Measurements from ENCODE around the gene VTI1A.

Gene VTI1A

DNA sequence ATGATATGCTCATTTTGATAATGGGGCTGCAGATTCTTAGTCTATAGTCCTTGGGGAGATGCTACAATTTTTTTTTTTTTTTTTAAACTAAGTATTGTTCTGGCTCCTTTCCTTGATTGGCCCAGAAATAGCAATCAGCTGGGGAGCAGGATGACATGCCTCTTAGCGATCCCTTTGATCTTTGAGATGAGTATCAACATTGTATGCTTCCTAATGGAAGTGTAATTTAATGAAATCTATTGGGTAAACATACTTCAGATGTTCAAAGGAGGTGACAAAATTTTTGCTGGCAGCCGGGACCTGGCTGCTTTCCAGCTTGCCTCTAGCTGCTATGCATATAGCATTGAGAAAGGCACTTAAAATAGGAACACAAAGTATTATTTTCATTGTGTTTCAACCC is 43.5 kb downstream of the VTI1A start:
- Histone ChIP-seq H3K9me3 (ENCODE audit: control insufficient read depth, insufficient read depth, low read depth, low read length) (no peaks in the 10 kb centered on the region), H3K27ac (ENCODE audit: extremely low read depth, low read depth, low read length) (no peak overlapping the region), H3K4me3 (ENCODE audit: low read depth, low read length) (no peak overlapping the region), H3K36me3 (ENCODE audit: control insufficient read depth in 2 of 2, insufficient read depth in 1 of 2, low read length in 2 of 2) (no peaks in the 10 kb centered on the region), H3K4me1 (ENCODE audit: control insufficient read depth, insufficient read depth, low read length) (peaks cover 11% of the 10 kb centered on the region)
- CTCF ChIA-PET: no interaction called here
- POLR2A ChIA-PET: no interaction called here
- peak; percentile 75 for TF ChIP-seq GLIS1 (tag by site-specific recombination; IDR thresholded peaks at IDR 0.05)
- TF ChIP-seq TCF7L2 (IDR thresholded peaks at IDR 0.05; ENCODE audit: borderline replicate concordance, low read depth, low read length): peak; percentile 95
- TF ChIP-seq GFI1B (tag by site-specific recombination; IDR thresholded peaks at IDR 0.05): no peak
- TF ChIP-seq ZNF19 (tag by site-specific recombination; IDR thresholded peaks at IDR 0.05; ENCODE audit: low read depth): no peak
- TF ChIP-seq, protein P1, sequence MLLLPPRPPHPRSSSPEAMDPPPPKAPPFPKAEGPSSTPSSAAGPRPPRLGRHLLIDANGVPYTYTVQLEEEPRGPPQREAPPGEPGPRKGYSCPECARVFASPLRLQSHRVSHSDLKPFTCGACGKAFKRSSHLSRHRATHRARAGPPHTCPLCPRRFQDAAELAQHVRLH (tag by site-specific recombination; IDR thresholded peaks at IDR 0.05): no peak
- no peak for TF ChIP-seq KLF9 (tag by site-specific recombination; IDR thresholded peaks at IDR 0.05; ENCODE audit: low read depth)
- TF ChIP-seq, protein P2, sequence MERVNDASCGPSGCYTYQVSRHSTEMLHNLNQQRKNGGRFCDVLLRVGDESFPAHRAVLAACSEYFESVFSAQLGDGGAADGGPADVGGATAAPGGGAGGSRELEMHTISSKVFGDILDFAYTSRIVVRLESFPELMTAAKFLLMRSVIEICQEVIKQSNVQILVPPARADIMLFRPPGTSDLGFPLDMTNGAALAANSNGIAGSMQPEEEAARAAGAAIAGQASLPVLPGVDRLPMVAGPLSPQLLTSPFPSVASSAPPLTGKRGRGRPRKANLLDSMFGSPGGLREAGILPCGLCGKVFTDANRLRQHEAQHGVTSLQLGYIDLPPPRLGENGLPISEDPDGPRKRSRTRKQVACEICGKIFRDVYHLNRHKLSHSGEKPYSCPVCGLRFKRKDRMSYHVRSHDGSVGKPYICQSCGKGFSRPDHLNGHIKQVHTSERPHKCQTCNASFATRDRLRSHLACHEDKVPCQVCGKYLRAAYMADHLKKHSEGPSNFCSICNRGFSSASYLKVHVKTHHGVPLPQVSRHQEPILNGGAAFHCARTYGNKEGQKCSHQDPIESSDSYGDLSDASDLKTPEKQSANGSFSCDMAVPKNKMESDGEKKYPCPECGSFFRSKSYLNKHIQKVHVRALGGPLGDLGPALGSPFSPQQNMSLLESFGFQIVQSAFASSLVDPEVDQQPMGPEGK (tag by site-specific recombination; IDR thresholded peaks at IDR 0.05): peak; percentile 33; the same call in 1 of the 2 replicates
- TF ChIP-seq ZNF561 (tag by site-specific recombination; IDR thresholded peaks at IDR 0.05; ENCODE audit: borderline replicate concordance): no peak
- no peak for TF ChIP-seq ZNF792 (tag by site-specific recombination; IDR thresholded peaks at IDR 0.05)
- peak; percentile 92 for TF ChIP-seq OSR2 (tag by site-specific recombination; IDR thresholded peaks at IDR 0.05)
- TF ChIP-seq GLI4 (tag by site-specific recombination; IDR thresholded peaks at IDR 0.05): no peak
- TF ChIP-seq, protein P3, sequence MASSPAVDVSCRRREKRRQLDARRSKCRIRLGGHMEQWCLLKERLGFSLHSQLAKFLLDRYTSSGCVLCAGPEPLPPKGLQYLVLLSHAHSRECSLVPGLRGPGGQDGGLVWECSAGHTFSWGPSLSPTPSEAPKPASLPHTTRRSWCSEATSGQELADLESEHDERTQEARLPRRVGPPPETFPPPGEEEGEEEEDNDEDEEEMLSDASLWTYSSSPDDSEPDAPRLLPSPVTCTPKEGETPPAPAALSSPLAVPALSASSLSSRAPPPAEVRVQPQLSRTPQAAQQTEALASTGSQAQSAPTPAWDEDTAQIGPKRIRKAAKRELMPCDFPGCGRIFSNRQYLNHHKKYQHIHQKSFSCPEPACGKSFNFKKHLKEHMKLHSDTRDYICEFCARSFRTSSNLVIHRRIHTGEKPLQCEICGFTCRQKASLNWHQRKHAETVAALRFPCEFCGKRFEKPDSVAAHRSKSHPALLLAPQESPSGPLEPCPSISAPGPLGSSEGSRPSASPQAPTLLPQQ (tag by site-specific recombination; IDR thresholded peaks at IDR 0.05): 0 out of 2 replicates have a peak, but pooled peaks have one; percentile 38
- TF ChIP-seq, protein P4, sequence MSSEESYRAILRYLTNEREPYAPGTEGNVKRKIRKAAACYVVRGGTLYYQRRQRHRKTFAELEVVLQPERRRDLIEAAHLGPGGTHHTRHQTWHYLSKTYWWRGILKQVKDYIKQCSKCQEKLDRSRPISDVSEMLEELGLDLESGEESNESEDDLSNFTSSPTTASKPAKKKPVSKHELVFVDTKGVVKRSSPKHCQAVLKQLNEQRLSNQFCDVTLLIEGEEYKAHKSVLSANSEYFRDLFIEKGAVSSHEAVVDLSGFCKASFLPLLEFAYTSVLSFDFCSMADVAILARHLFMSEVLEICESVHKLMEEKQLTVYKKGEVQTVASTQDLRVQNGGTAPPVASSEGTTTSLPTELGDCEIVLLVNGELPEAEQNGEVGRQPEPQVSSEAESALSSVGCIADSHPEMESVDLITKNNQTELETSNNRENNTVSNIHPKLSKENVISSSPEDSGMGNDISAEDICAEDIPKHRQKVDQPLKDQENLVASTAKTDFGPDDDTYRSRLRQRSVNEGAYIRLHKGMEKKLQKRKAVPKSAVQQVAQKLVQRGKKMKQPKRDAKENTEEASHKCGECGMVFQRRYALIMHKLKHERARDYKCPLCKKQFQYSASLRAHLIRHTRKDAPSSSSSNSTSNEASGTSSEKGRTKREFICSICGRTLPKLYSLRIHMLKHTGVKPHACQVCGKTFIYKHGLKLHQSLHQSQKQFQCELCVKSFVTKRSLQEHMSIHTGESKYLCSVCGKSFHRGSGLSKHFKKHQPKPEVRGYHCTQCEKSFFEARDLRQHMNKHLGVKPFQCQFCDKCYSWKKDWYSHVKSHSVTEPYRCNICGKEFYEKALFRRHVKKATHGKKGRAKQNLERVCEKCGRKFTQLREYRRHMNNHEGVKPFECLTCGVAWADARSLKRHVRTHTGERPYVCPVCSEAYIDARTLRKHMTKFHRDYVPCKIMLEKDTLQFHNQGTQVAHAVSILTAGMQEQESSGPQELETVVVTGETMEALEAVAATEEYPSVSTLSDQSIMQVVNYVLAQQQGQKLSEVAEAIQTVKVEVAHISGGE (tag by site-specific recombination; conservative IDR thresholded peaks at IDR 0.05; ENCODE audit: low read depth): no peak
- TF ChIP-seq ZNF362 (tag by site-specific recombination; IDR thresholded peaks at IDR 0.05): peak; percentile 69
- TF ChIP-seq ZNF26 (tag by site-specific recombination; IDR thresholded peaks at IDR 0.05): no peak
- no peak for TF ChIP-seq KLF1 (tag by site-specific recombination; IDR thresholded peaks at IDR 0.05)
- peak; percentile 42; the same call in 1 of the 2 replicates for TF ChIP-seq ZBTB17 (tag by site-specific recombination; IDR thresholded peaks at IDR 0.05)
- TF ChIP-seq ZNF843 (tag by site-specific recombination; IDR thresholded peaks at IDR 0.05): peak; percentile 74
- TF ChIP-seq ZNF560 (tag by site-specific recombination; IDR thresholded peaks at IDR 0.05; ENCODE audit: borderline replicate concordance): no peak
- TF ChIP-seq ZNF184 (tag by site-specific recombination; IDR thresholded peaks at IDR 0.05): 0 out of 2 replicates have a peak, but pooled peaks have one; percentile 47
- TF ChIP-seq SP7 (tag by site-specific recombination; IDR thresholded peaks at IDR 0.05): no peak; the same call in 1 of the 2 replicates
- TF ChIP-seq ZNF398 (tag by site-specific recombination; IDR thresholded peaks at IDR 0.05): no peak
- TF ChIP-seq FEZF1 (tag by site-specific recombination; IDR thresholded peaks at IDR 0.05): peak; percentile 76
- TF ChIP-seq ZXDB (tag by site-specific recombination; IDR thresholded peaks at IDR 0.05): 0 out of 2 replicates have a peak, but pooled peaks have one; percentile 34
- peak; percentile 41; the same call in 1 of the 2 replicates for TF ChIP-seq ZNF629 (tag by site-specific recombination; IDR thresholded peaks at IDR 0.05)
- 0 out of 2 replicates have a peak, but pooled peaks have one; percentile 30 for TF ChIP-seq IKZF3 (tag by site-specific recombination; IDR thresholded peaks at IDR 0.05)
- peak; percentile 55; the same call in 1 of the 2 replicates for TF ChIP-seq ZEB2 (tag by site-specific recombination; IDR thresholded peaks at IDR 0.05)
- TF ChIP-seq ZNF121 (tag by site-specific recombination; IDR thresholded peaks at IDR 0.05): no peak
